ENCODE results near the gene FCRL3.

Gene FCRL3

DNA sequence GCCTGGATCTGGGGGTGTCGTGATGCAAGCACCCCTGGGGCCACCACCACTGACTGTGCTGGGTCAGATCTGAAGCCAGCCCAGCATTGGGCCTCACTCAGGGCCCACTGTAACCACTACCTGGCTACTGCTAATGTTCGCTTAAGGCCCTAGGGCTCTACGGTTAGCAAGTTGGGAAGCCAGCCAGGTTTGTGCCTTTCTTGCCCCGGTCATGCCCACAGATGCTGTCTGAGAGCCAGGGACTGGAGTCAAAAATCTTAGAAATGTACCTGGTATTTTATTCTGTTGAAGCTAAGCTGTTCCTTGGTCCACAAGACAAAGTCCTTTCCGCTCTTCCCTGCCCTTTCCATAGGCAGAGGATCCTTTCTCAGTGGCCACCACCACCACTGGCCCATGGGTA is 15.2 kb upstream of the FCRL3 start:
- TF ChIP-seq TAF1 (IDR thresholded peaks at IDR 0.05; ENCODE audit: borderline replicate concordance, insufficient read depth, low read length) = no peak
- TF ChIP-seq POLR2AphosphoS5 (IDR thresholded peaks at IDR 0.05; ENCODE audit: low read depth, low read length) = no peak
- TF ChIP-seq, protein P1, sequence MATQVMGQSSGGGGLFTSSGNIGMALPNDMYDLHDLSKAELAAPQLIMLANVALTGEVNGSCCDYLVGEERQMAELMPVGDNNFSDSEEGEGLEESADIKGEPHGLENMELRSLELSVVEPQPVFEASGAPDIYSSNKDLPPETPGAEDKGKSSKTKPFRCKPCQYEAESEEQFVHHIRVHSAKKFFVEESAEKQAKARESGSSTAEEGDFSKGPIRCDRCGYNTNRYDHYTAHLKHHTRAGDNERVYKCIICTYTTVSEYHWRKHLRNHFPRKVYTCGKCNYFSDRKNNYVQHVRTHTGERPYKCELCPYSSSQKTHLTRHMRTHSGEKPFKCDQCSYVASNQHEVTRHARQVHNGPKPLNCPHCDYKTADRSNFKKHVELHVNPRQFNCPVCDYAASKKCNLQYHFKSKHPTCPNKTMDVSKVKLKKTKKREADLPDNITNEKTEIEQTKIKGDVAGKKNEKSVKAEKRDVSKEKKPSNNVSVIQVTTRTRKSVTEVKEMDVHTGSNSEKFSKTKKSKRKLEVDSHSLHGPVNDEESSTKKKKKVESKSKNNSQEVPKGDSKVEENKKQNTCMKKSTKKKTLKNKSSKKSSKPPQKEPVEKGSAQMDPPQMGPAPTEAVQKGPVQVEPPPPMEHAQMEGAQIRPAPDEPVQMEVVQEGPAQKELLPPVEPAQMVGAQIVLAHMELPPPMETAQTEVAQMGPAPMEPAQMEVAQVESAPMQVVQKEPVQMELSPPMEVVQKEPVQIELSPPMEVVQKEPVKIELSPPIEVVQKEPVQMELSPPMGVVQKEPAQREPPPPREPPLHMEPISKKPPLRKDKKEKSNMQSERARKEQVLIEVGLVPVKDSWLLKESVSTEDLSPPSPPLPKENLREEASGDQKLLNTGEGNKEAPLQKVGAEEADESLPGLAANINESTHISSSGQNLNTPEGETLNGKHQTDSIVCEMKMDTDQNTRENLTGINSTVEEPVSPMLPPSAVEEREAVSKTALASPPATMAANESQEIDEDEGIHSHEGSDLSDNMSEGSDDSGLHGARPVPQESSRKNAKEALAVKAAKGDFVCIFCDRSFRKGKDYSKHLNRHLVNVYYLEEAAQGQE (IDR thresholded peaks at IDR 0.05; ENCODE audit: insufficient read depth in 1 of 2, low read depth in 2 of 2, low read length in 2 of 2) = no peak
- TF ChIP-seq FOXP2 (optimal IDR thresholded peaks at IDR 0.05; ENCODE audit: borderline replicate concordance, extremely low read depth, extremely low read length, insufficient read depth) = no peak

DNA sequence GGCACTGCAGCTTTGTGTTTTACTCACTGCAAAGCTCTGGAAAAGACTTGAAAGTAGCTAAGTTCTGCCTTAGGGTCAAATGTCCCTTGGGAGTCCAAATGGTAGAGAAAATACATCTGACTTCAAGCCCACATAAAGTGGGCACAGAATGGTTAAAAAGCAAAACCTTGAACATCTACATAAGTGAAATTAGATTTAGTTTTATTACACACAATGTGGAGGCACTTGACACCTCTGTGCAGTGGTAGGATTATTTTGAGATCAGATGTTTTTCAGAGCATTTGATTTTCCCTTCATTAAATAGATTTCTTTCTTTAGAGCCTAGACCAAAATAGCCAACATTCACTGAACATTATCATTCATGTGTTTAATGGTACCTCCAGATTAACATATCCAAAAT is 11.2 kb upstream of the FCRL3 start:
- TF ChIP-seq POLR2AphosphoS5 (IDR thresholded peaks at IDR 0.05; ENCODE audit: low read depth, low read length) = no peak
- TF ChIP-seq, protein P1 (IDR thresholded peaks at IDR 0.05; ENCODE audit: insufficient read depth in 1 of 2, low read depth in 2 of 2, low read length in 2 of 2) = no peak
- TF ChIP-seq FOXP2 (optimal IDR thresholded peaks at IDR 0.05; ENCODE audit: borderline replicate concordance, extremely low read depth, extremely low read length, insufficient read depth) = no peak
- TF ChIP-seq TAF1 (IDR thresholded peaks at IDR 0.05; ENCODE audit: borderline replicate concordance, insufficient read depth, low read length) = no peak
- no peak for TF ChIP-seq SIN3A (IDR thresholded peaks at IDR 0.05; ENCODE audit: borderline replicate concordance, insufficient read depth, low read length)

DNA sequence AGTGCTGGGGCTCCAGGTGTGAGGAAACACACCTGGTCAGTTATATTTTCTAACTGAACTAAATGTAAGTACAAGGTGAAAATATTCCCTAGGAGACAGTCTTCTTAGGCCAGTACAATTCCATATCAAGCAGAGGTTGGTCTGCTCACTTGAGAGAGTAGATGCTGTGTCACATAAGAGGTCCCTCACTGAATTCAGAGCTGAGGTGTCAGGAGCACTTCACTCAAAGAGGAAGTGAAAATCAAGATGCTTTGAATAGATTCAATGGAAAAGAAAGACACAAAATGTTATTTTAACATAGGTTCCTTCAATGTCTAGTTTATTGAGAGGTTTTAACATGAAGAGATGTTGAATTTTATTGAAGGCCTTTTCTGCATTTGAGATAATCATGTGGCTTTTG is 4.3 kb upstream of the FCRL3 start:
- TF ChIP-seq, protein P1 (IDR thresholded peaks at IDR 0.05; ENCODE audit: insufficient read depth in 1 of 2, low read depth in 2 of 2, low read length in 2 of 2) = no peak
- TF ChIP-seq FOXP2 (optimal IDR thresholded peaks at IDR 0.05; ENCODE audit: borderline replicate concordance, extremely low read depth, extremely low read length, insufficient read depth) (no peak), SIN3A (IDR thresholded peaks at IDR 0.05; ENCODE audit: borderline replicate concordance, insufficient read depth, low read length) (no peak), TAF1 (IDR thresholded peaks at IDR 0.05; ENCODE audit: borderline replicate concordance, insufficient read depth, low read length) (no peak), POLR2AphosphoS5 (IDR thresholded peaks at IDR 0.05; ENCODE audit: low read depth, low read length) (no peak)

DNA sequence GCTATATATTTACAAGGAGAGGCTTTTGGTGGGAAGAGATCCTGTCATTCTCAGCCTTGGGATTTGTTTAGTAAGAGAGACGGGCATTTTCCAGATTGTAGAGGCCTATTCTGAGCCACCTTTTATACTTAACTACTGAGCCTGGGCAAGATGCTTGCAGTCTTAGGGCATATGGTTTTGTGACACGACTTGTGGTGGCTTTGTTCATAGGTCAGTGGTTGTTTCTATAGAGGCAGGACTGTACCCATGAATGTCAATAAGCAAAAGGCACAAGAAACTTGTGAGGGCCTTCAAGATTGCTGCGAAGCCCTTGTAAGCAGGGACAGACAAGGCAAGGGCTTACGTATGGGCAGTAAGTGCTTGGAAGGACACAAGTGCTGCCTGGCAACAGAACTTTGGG is 3.4 kb upstream of the FCRL3 start:
- no peak for TF ChIP-seq SIN3A (IDR thresholded peaks at IDR 0.05; ENCODE audit: borderline replicate concordance, insufficient read depth, low read length)
- TF ChIP-seq TAF1 (IDR thresholded peaks at IDR 0.05; ENCODE audit: borderline replicate concordance, insufficient read depth, low read length) = no peak
- TF ChIP-seq FOXP2 (optimal IDR thresholded peaks at IDR 0.05; ENCODE audit: borderline replicate concordance, extremely low read depth, extremely low read length, insufficient read depth) = no peak
- no peak for TF ChIP-seq POLR2AphosphoS5 (IDR thresholded peaks at IDR 0.05; ENCODE audit: low read depth, low read length)
- TF ChIP-seq, protein P1 (IDR thresholded peaks at IDR 0.05; ENCODE audit: insufficient read depth in 1 of 2, low read depth in 2 of 2, low read length in 2 of 2) = no peak

DNA sequence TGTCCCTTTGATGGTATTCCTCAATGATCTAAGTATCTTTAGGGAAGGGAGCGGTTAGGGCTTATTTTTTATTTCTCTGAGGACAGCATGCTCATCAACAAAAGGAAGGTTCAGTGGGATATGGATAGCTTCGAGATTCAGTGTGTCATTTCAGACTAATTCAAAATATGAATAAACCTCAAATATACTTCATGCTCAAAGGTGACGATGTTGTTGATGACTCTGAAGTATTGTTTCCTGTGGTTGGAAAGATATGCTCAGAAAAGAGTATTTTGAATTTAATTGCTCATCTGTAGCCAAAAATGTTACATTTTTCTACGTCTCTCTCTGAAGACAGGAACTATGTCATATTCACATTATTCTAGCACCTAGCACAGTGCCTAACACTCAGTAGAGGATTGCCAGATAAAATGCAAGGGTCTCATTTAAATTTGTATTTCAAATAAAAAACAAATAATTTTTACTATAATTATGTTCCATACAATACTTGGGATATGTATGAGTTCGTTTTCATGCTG is 1.8 kb upstream of the FCRL3 start:
- TF ChIP-seq POLR2AphosphoS5 (IDR thresholded peaks at IDR 0.05; ENCODE audit: low read depth, low read length) (no peak), FOXP2 (optimal IDR thresholded peaks at IDR 0.05; ENCODE audit: borderline replicate concordance, extremely low read depth, extremely low read length, insufficient read depth) (no peak), TAF1 (IDR thresholded peaks at IDR 0.05; ENCODE audit: borderline replicate concordance, insufficient read depth, low read length) (no peak), SIN3A (IDR thresholded peaks at IDR 0.05; ENCODE audit: borderline replicate concordance, insufficient read depth, low read length) (no peak)
- TF ChIP-seq, protein P1 (IDR thresholded peaks at IDR 0.05; ENCODE audit: insufficient read depth in 1 of 2, low read depth in 2 of 2, low read length in 2 of 2) = no peak

All from PFSK-1 (cell line).